GM10248 (cell line): Measurements from ENCODE around the gene BMI1.
A peak's percentile ranks its signal among the peaks of the same experiment; 100 is the strongest.

Source experiments
- CTCF ChIA-PET: fragments of 300-600 bp; sonication (Branson Sonifier 250); formaldehyde crosslinking; extraction: SDS; loops from one replicate; lab custom pipeline; 2021; ENCODE audit warnings: antibody characterized with exemption; lab: Yijun Ruan, JAX
- POLR2A ChIA-PET: fragments of 350-650 bp; sonication (Branson Sonifier 250); formaldehyde crosslinking; extraction: SDS; loops from one replicate; lab custom pipeline; 2020; ENCODE audit warnings: antibody characterized with exemption; lab: Yijun Ruan, JAX
- DNase-seq: peaks from one replicate; pipeline ENCODE4 v3.0.0; 2012; ENCODE audit errors: extremely low spot score
- TF ChIP-seq, protein P1 (sequence below): IDR thresholded peaks from 2 replicates; pipeline ENCODE4 v1.5.1; 2012; ENCODE audit warnings: mild to moderate bottlenecking, low read depth; ENCODE audit errors: extremely low read depth, missing control alignments, control extremely low read depth

The BMI1 gene

DNA sequence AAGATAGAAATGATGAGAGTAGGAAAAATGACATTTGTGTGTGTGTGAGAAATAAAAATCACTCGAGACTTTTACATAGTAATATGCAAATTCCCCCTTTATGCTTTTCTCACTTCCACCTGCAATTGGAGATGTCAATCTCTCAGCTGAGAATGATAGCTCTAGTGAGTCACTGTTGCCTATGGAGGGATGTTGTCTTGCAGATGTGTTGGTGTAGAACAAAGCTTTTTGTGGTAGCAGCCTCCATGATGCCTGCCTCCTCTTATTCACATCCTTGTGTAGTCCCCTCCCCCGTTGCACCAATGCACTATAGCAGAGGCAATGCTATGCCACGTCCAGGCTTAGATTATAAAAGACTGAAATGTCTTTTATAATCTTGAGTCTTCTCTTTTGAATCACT, 58.2 kb downstream of the BMI1 start:
- CTCF ChIA-PET, result interaction anchor here (1.1 to 2.3 kb wide), 7 partner anchors 9 to 610 kb away, joined by 3 to 8 read pairs (median 4); no protein-coding TSS in a partner anchor
- TF ChIP-seq, protein P1, sequence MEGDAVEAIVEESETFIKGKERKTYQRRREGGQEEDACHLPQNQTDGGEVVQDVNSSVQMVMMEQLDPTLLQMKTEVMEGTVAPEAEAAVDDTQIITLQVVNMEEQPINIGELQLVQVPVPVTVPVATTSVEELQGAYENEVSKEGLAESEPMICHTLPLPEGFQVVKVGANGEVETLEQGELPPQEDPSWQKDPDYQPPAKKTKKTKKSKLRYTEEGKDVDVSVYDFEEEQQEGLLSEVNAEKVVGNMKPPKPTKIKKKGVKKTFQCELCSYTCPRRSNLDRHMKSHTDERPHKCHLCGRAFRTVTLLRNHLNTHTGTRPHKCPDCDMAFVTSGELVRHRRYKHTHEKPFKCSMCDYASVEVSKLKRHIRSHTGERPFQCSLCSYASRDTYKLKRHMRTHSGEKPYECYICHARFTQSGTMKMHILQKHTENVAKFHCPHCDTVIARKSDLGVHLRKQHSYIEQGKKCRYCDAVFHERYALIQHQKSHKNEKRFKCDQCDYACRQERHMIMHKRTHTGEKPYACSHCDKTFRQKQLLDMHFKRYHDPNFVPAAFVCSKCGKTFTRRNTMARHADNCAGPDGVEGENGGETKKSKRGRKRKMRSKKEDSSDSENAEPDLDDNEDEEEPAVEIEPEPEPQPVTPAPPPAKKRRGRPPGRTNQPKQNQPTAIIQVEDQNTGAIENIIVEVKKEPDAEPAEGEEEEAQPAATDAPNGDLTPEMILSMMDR, result no peak
- DNase-seq, result peak; percentile 39
- POLR2A ChIA-PET, result interaction anchor here (0.7 kb wide), 1 partner anchor 58 kb away, joined by 3 read pairs; no protein-coding TSS in a partner anchor
